ENCODE measurements around the gene VDAC1. TPM values are rescaled to one million over a fixed set of nuclear protein-coding genes. Genes with fewer than 3 reads are reported as not detected.

Gene VDAC1, protein sequence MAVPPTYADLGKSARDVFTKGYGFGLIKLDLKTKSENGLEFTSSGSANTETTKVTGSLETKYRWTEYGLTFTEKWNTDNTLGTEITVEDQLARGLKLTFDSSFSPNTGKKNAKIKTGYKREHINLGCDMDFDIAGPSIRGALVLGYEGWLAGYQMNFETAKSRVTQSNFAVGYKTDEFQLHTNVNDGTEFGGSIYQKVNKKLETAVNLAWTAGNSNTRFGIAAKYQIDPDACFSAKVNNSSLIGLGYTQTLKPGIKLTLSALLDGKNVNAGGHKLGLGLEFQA
- 100 to 1,000 TPM; 151 to 220 (median 188) TPM for total RNA-seq

DNA sequence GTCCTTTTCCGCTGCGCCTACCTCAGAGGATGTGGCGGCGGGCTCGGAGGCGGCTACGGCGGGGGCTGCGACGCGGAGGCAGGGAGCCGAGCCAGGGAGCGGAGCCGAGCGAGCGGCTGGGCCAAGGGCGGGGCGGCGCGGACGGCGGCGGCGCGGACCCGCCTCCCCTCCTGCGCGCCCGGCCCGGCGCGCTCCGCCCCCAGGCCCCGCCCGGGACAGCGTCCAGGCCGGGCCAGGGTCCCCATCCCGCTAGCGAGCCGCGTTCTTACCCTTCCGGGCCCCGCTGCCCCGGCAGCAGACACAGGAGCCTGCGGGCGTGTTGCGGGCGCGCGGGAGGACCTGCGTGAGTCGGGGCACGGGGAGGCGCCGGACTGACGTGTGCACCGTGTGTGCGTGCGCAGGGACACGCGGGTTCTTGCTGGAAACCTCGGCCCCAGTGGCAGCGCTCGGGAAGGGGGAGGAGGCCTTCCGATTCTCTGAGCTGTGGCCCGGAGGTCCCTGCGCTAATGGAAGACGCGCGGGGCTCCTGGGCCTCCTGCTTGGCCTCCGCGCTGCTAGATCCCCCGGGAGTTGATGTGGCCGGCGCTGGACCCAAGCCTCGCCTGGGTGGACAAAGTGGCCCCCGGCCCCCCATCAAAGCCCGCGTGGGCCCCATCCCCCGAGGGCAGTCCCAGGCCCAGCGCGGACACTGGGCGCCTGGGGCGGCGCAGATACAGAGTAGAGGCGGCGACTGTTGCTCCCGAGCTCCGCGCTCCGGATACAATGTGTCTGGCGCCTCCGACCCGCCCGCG is at the start of gene VDAC1:
Gene VDAC1, minus strand, starts transcription at position 350 of the 791 bp plus-strand sequence. CDS start 11,963 bp downstream, outside the sequence.
- H3K4me1 ChIP-seq: peaks cover 25 to 51% (median 37%) of the 10 kb centered on the region in 3 donors

DNA sequence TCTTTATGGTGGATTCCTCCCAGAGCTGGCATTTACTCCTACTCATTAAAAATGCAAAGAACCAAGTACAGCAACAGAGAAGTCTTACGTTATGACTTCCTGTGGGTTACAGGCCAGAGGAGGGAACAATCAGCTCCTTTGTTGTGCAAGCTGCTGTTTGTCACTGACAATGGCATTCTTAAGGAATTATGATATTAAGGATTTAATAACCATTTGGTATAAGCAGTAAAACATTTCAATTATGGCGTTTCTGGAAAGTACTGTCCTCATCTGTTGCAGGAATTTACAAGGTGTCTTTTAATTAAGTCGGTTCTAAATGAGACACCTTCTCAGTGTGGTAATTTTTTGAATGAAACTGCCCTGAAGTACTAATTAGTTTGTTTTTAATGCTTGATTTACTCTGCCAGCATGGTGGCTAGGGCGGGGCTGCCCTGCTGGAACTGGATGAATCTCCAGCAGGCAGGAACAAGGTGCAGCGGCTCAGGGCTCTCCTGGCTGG is 49.1 kb upstream of the VDAC1 start:
- intact Hi-C loops (cut with DNase I): no loop called here
- no peaks in the 10 kb centered on the region for H3K9me3 ChIP-seq
- WGBS, 2 donors: 27 to 30% methylated on average over 5 of the region's 5 CpGs
- peak overlapping the region; percentile 51 to 68 (median 64) for H3K27ac ChIP-seq
- H3K36me3 ChIP-seq: no peaks in the 10 kb centered on the region
- no peaks in the 10 kb centered on the region for H3K27me3 ChIP-seq
- TF ChIP-seq POLR2A (IDR thresholded peaks at IDR 0.05): no peak
- TF ChIP-seq, protein P1, sequence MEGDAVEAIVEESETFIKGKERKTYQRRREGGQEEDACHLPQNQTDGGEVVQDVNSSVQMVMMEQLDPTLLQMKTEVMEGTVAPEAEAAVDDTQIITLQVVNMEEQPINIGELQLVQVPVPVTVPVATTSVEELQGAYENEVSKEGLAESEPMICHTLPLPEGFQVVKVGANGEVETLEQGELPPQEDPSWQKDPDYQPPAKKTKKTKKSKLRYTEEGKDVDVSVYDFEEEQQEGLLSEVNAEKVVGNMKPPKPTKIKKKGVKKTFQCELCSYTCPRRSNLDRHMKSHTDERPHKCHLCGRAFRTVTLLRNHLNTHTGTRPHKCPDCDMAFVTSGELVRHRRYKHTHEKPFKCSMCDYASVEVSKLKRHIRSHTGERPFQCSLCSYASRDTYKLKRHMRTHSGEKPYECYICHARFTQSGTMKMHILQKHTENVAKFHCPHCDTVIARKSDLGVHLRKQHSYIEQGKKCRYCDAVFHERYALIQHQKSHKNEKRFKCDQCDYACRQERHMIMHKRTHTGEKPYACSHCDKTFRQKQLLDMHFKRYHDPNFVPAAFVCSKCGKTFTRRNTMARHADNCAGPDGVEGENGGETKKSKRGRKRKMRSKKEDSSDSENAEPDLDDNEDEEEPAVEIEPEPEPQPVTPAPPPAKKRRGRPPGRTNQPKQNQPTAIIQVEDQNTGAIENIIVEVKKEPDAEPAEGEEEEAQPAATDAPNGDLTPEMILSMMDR (IDR thresholded peaks at IDR 0.05): no peak
- no peak for DNase-seq
- no peak overlapping the region for H3K4me3 ChIP-seq
- H3K4me1 ChIP-seq: peaks cover 14 to 35% (median 18%) of the 10 kb centered on the region in 3 donors

More for the DNA sequence above, at the start of gene VDAC1:
- TF ChIP-seq POLR2A (IDR thresholded peaks at IDR 0.05): peak in 3 of 4 donors; percentile 36 to 73 (median 45)
- TF ChIP-seq, protein P1 (IDR thresholded peaks at IDR 0.05): no peak
- Histone ChIP-seq H3K27ac (peak within 1 kb of the TSS; percentile 96 to 100 (median 98)), H3K36me3 (peaks cover 0 to 24% (median 0%) of the 10 kb centered on the region in 3 donors), H3K4me3 (peak within 1 kb of the TSS; percentile 72 to 100 (median 90)), H3K9me3 (no peaks in the 10 kb centered on the region), H3K27me3 (no peaks in the 10 kb centered on the region)
- no peak for DNase-seq
- intact Hi-C loops (cut with DNase I): no loop called here
- WGBS, 2 donors: 6% methylated on average over 7 of the region's 96 CpGs; no CpG with 5 or more reads in 1 of the 2 donors

DNA sequence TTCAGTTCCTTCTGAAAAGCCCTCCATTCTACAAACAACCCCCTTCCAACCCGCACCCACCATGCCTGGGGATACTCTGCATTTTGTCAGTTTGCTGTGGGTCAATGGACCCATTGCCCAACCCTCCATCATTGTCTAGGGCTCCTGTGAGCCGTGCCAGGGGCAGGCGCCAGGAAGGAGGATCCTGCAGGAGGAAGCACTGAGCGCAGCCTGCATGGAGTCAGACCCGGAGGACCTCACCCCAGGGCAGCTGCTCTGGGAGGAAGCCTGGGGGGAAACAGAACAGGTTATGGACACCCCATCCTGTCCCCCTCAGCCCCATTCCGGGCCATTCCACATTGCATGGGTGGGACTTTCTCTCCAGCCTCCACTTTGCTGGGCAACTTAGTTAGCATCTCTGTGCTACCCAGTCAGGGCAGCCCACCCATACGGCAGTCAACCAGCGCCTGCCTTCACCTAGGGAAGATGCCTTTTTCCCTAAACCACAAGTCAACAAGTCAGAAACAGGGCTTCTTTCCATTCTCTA is 48.6 kb upstream of the VDAC1 start:
- peak overlapping the region; percentile 51 to 68 (median 64) for H3K27ac ChIP-seq
- intact Hi-C loops (cut with DNase I): no loop called here
- H3K36me3 ChIP-seq: no peaks in the 10 kb centered on the region
- DNase-seq: no peak
- 72 to 79% methylated on average over 2 to 3 of the region's 8 CpGs for WGBS, 2 donors
- peaks cover 10 to 30% (median 13%) of the 10 kb centered on the region in 3 donors for H3K4me1 ChIP-seq
- H3K9me3 ChIP-seq: no peaks in the 10 kb centered on the region
- TF ChIP-seq, protein P1 (IDR thresholded peaks at IDR 0.05): no peak
- TF ChIP-seq POLR2A (IDR thresholded peaks at IDR 0.05): no peak
- H3K4me3 ChIP-seq: no peak overlapping the region
- H3K27me3 ChIP-seq: no peaks in the 10 kb centered on the region

DNA sequence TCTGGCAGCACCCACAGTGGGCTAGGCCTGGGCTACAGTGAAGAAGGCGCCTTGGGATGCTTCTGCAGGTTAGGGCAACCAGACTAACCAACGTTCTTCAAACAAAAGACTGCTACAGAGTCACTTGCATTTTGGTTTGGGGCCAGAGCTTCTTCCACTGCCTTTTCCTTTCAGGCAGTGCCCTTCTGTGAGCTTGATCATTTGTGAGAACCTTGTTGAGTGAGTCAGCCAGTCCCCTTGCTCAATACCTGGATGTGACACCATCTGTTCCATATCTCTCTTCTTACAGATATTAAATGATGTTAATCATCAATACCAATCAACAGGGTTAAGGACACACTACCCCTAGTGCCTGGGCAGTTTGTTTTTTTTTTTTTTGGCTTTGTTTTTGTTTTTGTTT is 46.5 kb upstream of the VDAC1 start:
- no peaks in the 10 kb centered on the region for H3K9me3 ChIP-seq

DNA sequence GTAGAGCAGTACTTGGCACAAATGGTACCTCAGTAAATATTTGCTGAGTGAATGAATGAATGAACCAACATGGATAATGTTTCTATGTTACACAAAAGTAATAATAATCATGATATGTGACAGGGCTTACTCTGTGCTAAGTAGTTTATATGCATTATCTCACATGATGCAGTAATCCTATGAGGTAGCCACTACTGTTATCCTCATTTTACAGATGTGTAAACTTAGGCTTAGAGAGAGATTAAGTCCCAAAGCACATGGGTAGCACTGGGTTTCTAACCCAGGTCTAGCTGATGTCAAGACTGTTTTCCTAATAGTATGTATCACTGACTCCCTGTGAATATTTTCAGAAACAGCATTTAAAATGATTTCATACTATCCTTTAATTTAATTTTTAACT is 44.1 kb upstream of the VDAC1 start:
- H3K27ac ChIP-seq: no peak overlapping the region
- no peaks in the 10 kb centered on the region for H3K36me3 ChIP-seq
- no peaks in the 10 kb centered on the region for H3K9me3 ChIP-seq
- TF ChIP-seq, protein P1 (IDR thresholded peaks at IDR 0.05): no peak
- TF ChIP-seq POLR2A (IDR thresholded peaks at IDR 0.05): no peak
- DNase-seq: no peak
- intact Hi-C loops (cut with DNase I): loop anchor here (10.0 kb wide), 1 partner anchor 46 kb away; no protein-coding TSS in a partner anchor
- H3K27me3 ChIP-seq: no peaks in the 10 kb centered on the region
- no peak overlapping the region for H3K4me3 ChIP-seq
- H3K4me1 ChIP-seq: peaks cover 0 to 10% (median 7%) of the 10 kb centered on the region in 3 donors

More for the DNA sequence above, 46.5 kb upstream of the VDAC1 start:
- intact Hi-C loops (cut with DNase I): no loop called here
- Histone ChIP-seq H3K4me1 (peaks cover 9 to 22% (median 10%) of the 10 kb centered on the region in 3 donors), H3K27ac (no peak overlapping the region), H3K4me3 (no peak overlapping the region), H3K36me3 (no peaks in the 10 kb centered on the region), H3K27me3 (no peaks in the 10 kb centered on the region)
- 49 to 60% methylated on average over 1 to 2 of the region's 2 CpGs for WGBS, 2 donors
- no peak for TF ChIP-seq POLR2A (IDR thresholded peaks at IDR 0.05)
- no peak for DNase-seq

Data from esophagus squamous epithelium (tissue), 5 donors.